Naive B cell (primary cell): Measurements from ENCODE around the gene CLIC4. TPM values are rescaled to one million over a fixed set of nuclear protein-coding genes. Genes with fewer than 3 reads are reported as not detected.
A peak's percentile ranks its signal among the peaks of the same experiment; 100 is the strongest.

Source experiments
- ATAC-seq, 2 donors: fragments of 150-1000 bp; cut with Tn5 transposase; 2 replicates each; pipeline ENCODE4 v1.10.0; 2021; ENCODE audit warnings: low read depth in 2 of 2, mild to moderate bottlenecking in 2 of 2, moderate library complexity in 2 of 2
- DNase-seq: peaks from one replicate; pipeline ENCODE4 v3.0.0; 2022
- H3K27ac Mint-ChIP-seq, 6 donors: one replicate each; pipeline ENCODE4 v1.8.0; 2020 to 2022; ENCODE audit warnings: mild to moderate bottlenecking in 6 of 6, mixed read lengths in 6 of 6, moderate library complexity in 5 of 6, inconsistent platforms in 2 of 6
- H3K27me3 Mint-ChIP-seq, 3 donors: one replicate each; pipeline ENCODE4 v1.8.0; 2021 to 2022; ENCODE audit warnings: mixed read lengths in 3 of 3, mild to moderate bottlenecking in 1 of 3
- H3K36me3 Mint-ChIP-seq, 2 donors: one replicate each; pipeline ENCODE4 v1.8.0; 2020 to 2022; ENCODE audit warnings: mixed read lengths in 2 of 2, inconsistent platforms in 1 of 2, mild to moderate bottlenecking in 1 of 2
- H3K4me1 Mint-ChIP-seq, 3 donors: one replicate each; pipeline ENCODE4 v1.8.0; 2020 to 2022; ENCODE audit warnings: mixed read lengths in 3 of 3, inconsistent platforms in 1 of 3, mild to moderate bottlenecking in 1 of 3, moderate library complexity in 1 of 3
- H3K4me3 Mint-ChIP-seq, 8 donors: one replicate each; pipeline ENCODE4 v1.8.0; 2020 to 2022; ENCODE audit warnings: mild to moderate bottlenecking in 8 of 8, mixed read lengths in 8 of 8, moderate library complexity in 8 of 8, inconsistent platforms in 2 of 8
- H3K9me3 Mint-ChIP-seq, 7 donors: one replicate each; pipeline ENCODE4 v1.8.0; 2020 to 2022; ENCODE audit warnings: mixed read lengths in 7 of 7, mild to moderate bottlenecking in 5 of 7, inconsistent platforms in 2 of 7, moderate library complexity in 1 of 7
- polyA plus RNA-seq, 6 donors: library from polyadenylated mRNA; unstranded; fragments of 300-500 nt; fragmentation: Illumina TruSeq; gene quantifications; one replicate each; pipeline ENCODE4 v1.2.3, GENCODE V29; 2021; ENCODE audit warnings: low read depth in 6 of 6

Gene CLIC4
- polyA plus RNA-seq, 6 donors from 2014 or later = 76.7 to 108 (median 92.1) TPM

GRCh38 chr1:24857507-24858133 lies 112.4 kb downstream of the CLIC4 start:
- Mint-ChIP-seq H3K4me1 (no peaks in the 10 kb centered on the region), H3K27me3 (peaks cover 0 to 6% (median 0%) of the 10 kb centered on the region in 3 donors), H3K4me3 (no peak overlapping the region), H3K9me3 (no peaks in the 10 kb centered on the region), H3K27ac (no peak overlapping the region), H3K36me3 (no peaks in the 10 kb centered on the region)
- DNase-seq (no peak), ATAC-seq (no peak)

- H3K9me3 Mint-ChIP-seq = no peaks in the 10 kb centered on the region
- DNase-seq = no peak
- H3K4me3 Mint-ChIP-seq = no peak overlapping the region
- peaks cover 0 to 6% (median 3%) of the 10 kb centered on the region in 3 donors for H3K27me3 Mint-ChIP-seq
- no peaks in the 10 kb centered on the region for H3K4me1 Mint-ChIP-seq
- no peak for ATAC-seq
- H3K27ac Mint-ChIP-seq = no peak overlapping the region
- H3K36me3 Mint-ChIP-seq = no peaks in the 10 kb centered on the region
Measured at GRCh38 chr1:24858277-24858676, 113.0 kb downstream of the CLIC4 start.

DNA sequence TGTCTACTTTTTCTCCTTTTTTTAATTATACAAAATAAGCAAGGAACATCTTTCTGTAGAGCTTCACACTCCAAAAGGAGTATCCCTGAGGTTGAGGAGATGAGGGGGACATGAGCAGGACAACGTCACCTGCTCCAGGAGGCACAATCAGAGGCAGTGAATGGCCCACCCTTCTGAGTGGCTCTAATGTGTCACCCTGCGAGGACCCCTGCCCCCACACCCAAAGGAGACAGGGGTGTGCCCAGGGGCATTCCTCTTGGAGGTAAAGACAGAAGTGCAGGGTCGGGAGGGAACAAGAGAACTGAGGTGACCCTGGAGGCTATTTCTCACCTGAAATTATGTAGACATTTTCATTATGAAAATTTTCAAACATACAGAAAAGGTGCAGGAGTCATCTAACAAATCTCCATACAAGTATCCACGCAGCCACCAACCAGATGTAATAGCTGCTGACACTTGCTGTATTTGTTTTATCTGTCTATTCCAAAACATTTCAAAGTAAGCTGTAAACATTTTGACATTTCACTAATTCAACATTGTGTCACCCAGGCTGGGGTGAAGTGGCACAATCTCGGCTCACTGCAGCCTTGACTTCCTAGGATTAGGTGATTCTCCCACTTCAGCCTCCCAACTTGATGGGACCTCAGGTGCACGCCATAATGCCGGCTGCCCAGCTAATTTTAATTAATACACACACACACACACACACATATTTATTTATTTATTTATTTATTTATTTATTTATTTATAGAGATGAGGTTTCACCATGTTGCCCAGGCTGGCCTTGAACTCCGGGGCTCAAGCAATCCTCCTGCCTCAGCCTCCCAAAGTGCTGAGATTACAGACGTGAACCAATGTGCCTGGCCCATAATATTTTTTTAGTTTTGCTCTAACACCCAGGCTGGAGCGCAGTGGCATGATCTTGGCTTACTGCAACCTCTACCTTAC lies 114.1 kb downstream of the CLIC4 start:
- no peak overlapping the region for H3K4me3 Mint-ChIP-seq
- H3K27ac Mint-ChIP-seq = no peak overlapping the region
- H3K27me3 Mint-ChIP-seq = peaks cover 0 to 10% (median 5%) of the 10 kb centered on the region in 3 donors
- H3K9me3 Mint-ChIP-seq = no peaks in the 10 kb centered on the region
- no peak for DNase-seq
- no peak for ATAC-seq
- no peaks in the 10 kb centered on the region for H3K36me3 Mint-ChIP-seq
- H3K4me1 Mint-ChIP-seq = peaks cover 3% of the 10 kb centered on the region in 3 donors

- H3K36me3 Mint-ChIP-seq = no peaks in the 10 kb centered on the region
- no peak for DNase-seq
- H3K9me3 Mint-ChIP-seq = no peaks in the 10 kb centered on the region
- ATAC-seq = no peak
- peaks cover 0 to 12% (median 5%) of the 10 kb centered on the region in 3 donors for H3K27me3 Mint-ChIP-seq
- H3K4me3 Mint-ChIP-seq = no peak overlapping the region
- H3K4me1 Mint-ChIP-seq = peaks cover 5 to 8% (median 6%) of the 10 kb centered on the region in 3 donors
- H3K27ac Mint-ChIP-seq = no peak overlapping the region
Measured at GRCh38 chr1:24860841-24861240, 115.6 kb downstream of the CLIC4 start.

DNA sequence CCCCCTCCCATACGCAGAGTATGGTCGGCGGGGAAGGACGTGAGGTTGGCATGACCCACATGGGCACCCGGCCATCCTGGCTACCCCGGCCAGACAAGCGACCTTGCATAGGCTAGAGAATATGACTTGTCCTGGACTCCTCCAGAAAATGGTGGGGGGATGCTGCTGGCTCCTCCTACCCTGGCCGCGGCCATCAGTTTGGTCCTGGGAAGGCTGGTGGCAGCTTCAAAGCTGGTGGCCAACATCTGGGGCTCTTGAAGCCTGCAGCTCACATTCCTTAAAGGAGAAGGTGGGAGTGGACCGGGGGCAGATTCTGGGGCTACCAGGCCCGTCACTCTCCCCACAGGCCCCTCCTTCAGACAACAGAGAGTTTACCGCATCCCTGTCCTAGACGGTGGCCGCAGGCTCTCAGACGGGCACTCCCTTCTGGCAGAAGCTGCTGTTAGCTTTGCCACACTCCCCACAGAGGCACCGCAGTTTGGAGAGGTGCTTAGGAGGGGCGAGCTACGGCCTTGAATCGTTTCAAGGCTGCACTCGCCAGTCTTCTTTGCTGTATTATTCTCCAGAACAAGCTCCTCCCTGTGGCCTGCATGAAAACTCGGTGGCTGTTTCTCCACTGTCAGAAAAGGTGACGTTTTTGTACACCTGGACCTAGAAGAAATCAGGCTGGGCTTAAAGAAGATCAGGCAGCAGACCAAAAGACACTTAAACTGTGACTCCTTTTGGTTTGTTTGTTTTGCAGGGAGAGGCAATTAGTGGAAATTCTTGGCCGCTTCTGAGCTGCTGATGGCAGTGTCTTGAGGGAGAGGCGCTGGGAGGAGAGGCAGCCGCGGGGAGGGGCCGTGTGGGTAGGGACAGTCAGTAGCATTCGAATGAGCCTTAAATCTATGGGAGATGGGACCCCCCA lies 116.8 kb downstream of the CLIC4 start:
- H3K4me1 Mint-ChIP-seq = peaks cover 6 to 8% (median 6%) of the 10 kb centered on the region in 3 donors
- no peak overlapping the region for H3K27ac Mint-ChIP-seq
- no peak for DNase-seq
- H3K9me3 Mint-ChIP-seq = no peaks in the 10 kb centered on the region
- H3K27me3 Mint-ChIP-seq = peaks cover 3 to 12% (median 5%) of the 10 kb centered on the region in 3 donors
- no peaks in the 10 kb centered on the region for H3K36me3 Mint-ChIP-seq
- ATAC-seq = no peak
- no peak overlapping the region for H3K4me3 Mint-ChIP-seq

DNA sequence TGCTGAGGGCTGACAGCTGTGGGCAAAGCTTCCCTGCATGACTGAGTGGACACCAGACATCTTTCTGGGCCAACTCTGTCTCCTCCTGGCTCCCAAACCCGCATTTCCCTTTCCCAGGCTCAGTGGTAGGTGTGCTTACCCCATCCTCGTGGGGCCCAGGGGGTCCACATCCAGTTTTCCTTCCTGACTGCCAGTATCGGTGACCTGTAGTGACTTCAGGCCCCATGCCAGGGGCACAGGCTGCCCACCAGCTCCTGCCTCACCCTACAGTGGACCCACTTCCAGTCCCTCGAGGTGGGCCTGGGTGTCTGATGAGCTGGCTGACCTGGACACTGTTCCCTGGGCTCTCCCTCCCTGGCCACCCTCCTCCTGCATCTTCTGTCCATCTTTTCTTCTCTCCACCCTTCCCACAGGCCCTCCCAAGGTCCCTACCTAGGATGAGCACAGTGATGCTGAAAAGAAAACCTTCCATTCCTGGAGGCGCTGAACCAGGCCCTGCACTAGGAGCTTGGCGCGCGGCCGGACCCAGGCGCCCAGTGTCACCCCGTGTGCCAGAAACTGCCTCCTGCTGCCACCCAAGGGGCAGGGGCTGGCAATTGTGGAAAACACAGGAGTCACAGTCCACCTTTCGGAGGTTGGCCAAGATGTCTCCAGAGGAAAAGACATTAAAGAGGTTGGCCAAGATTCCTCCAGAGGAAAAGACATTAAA lies 117.7 kb downstream of the CLIC4 start:
- Mint-ChIP-seq H3K9me3 (no peaks in the 10 kb centered on the region), H3K27ac (no peak overlapping the region), H3K27me3 (peaks cover 6 to 12% (median 11%) of the 10 kb centered on the region in 3 donors), H3K4me3 (no peak overlapping the region), H3K36me3 (no peaks in the 10 kb centered on the region), H3K4me1 (peaks cover 7 to 9% (median 8%) of the 10 kb centered on the region in 3 donors)
- no peak for ATAC-seq
- DNase-seq = no peak

DNA sequence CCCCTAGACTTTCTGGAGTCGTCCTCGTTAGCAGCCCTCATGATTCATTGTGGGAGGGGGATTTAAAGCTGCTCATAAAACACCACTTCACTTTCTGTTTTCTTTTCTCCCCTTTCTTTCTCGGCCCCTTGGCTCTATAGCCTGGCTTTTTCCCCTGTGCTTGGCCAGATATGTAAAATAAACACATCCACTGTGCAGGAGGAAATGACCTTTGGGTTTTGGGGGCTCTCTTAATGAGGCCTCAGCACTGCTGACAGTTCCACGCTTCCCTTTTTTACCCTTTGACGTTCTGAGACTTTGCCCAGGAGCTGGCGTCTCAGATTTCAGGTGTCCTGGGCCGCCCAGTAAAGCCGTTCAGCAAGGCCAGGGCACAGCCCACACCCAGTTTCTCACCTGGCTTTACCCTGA lies 119.1 kb downstream of the CLIC4 start:
- ATAC-seq (no peak), DNase-seq (no peak)
- no peaks in the 10 kb centered on the region for H3K36me3 Mint-ChIP-seq
- H3K9me3 Mint-ChIP-seq = no peaks in the 10 kb centered on the region
- H3K27ac Mint-ChIP-seq = peak overlapping the region in 1 of 6 donors; percentile 29
- H3K27me3 Mint-ChIP-seq = peaks cover 6 to 18% (median 17%) of the 10 kb centered on the region in 3 donors
- no peak overlapping the region for H3K4me3 Mint-ChIP-seq
- H3K4me1 Mint-ChIP-seq = peaks cover 8 to 13% (median 9%) of the 10 kb centered on the region in 3 donors

- DNase-seq (no peak), ATAC-seq (no peak)
- Mint-ChIP-seq H3K36me3 (no peaks in the 10 kb centered on the region), H3K27me3 (peaks cover 6 to 18% (median 17%) of the 10 kb centered on the region in 3 donors), H3K4me1 (peaks cover 9 to 19% (median 13%) of the 10 kb centered on the region in 3 donors), H3K9me3 (no peaks in the 10 kb centered on the region), H3K4me3 (no peak overlapping the region), H3K27ac (peak overlapping the region in 1 of 6 donors; percentile 85)
Measured at GRCh38 chr1:24865168-24865567, 119.9 kb downstream of the CLIC4 start.

GRCh38 chr1:24865587-24865986 lies 120.3 kb downstream of the CLIC4 start:
- Mint-ChIP-seq H3K27me3 (peaks cover 6 to 19% (median 18%) of the 10 kb centered on the region in 3 donors), H3K9me3 (no peaks in the 10 kb centered on the region), H3K36me3 (no peaks in the 10 kb centered on the region), H3K27ac (peak overlapping the region in 1 of 6 donors; percentile 85), H3K4me3 (no peak overlapping the region), H3K4me1 (peaks cover 11 to 23% (median 17%) of the 10 kb centered on the region in 3 donors)
- ATAC-seq (no peak), DNase-seq (no peak)

GRCh38 chr1:24866211-24867083 lies 121.2 kb downstream of the CLIC4 start:
- DNase-seq (no peak), ATAC-seq (no peak)
- Mint-ChIP-seq H3K36me3 (no peaks in the 10 kb centered on the region), H3K27ac (peak overlapping the region in 1 of 6 donors; percentile 33), H3K4me1 (peaks cover 19 to 31% (median 25%) of the 10 kb centered on the region in 3 donors), H3K9me3 (no peaks in the 10 kb centered on the region), H3K27me3 (peaks cover 10 to 28% (median 22%) of the 10 kb centered on the region in 3 donors), H3K4me3 (peak overlapping the region in 1 of 8 donors; percentile 3)

DNA sequence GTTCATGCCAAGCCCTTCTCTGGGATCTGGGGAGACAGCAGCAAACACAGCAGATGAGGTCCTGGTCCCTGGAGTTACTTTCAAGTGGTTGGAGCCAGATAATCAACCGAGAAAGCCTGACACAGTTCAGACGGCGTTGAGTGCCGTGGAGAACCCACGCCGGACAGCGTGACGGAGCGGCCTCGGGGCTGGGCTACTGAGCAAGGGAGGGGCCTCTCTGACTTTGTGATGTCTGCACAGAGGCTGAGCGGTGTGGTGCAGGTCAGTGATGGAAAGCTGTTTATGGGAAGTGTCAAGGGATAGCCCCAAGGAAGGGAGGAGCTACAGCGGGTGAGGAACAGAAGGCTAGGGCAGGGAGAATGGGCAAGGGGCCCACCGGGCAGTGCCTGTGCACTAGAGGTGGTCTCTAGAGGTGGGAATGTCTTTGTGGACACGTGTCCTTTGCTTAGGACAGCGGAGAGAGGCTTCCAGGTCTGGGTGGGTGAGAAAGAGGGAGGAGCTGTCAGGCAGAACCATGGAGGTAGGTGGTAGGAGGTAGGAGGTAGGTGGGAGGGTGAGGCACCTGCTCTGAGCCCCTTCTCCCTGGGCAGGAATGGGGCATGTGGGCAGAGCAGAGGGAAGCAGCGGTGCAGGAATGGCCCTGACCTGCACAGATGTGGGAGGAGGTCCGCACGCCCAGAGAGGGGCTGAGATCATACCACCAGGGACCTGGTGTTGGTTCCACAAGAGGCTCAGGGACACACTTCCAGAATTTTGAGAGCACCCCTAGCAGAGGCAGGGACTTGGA lies 122.0 kb downstream of the CLIC4 start:
- peak overlapping the region in 1 of 6 donors; percentile 29 for H3K27ac Mint-ChIP-seq

More for the DNA sequence above, 122.0 kb downstream of the CLIC4 start:
- Mint-ChIP-seq H3K4me1 (peaks cover 27 to 40% (median 33%) of the 10 kb centered on the region in 3 donors), H3K27me3 (peaks cover 10 to 31% (median 29%) of the 10 kb centered on the region in 3 donors), H3K36me3 (no peaks in the 10 kb centered on the region), H3K9me3 (no peaks in the 10 kb centered on the region), H3K4me3 (no peak overlapping the region)
- DNase-seq (no peak), ATAC-seq (no peak)
